DND-41 (cell line): ENCODE measurements around the gene DBNDD2.

ENCODE experiments used
- ATAC-seq: fragments of 200-7000 bp; cut with Tn5 transposase; 3 replicates; pipeline ENCODE4 v1.9.1; 2021; ENCODE audit warnings: low read depth; ENCODE audit not compliant: insufficient read depth
- DNase-seq: peaks from one replicate; pipeline ENCODE4 v3.0.0-alpha.2; 2020
- H2AFZ ChIP-seq: 2 replicates; pipeline ENCODE4 v1.6.0; 2012; ENCODE audit warnings: low read depth, low read length
- H3K27ac ChIP-seq: 2 replicates; pipeline ENCODE4 v1.5.1; 2012; ENCODE audit warnings: low read length, inconsistent platforms
- H3K27me3 ChIP-seq: fragments of 200-600 bp; sonication (generic); 2 replicates; pipeline ENCODE4 v1.6.0; 2012; ENCODE audit warnings: low read length, mild to moderate bottlenecking, inconsistent platforms; ENCODE audit not compliant: insufficient read depth, poor library complexity
- H3K36me3 ChIP-seq: 2 replicates; pipeline ENCODE4 v1.5.1; 2012; ENCODE audit warnings: low read length, inconsistent platforms; ENCODE audit not compliant: insufficient read depth
- H3K4me1 ChIP-seq: 2 replicates; pipeline ENCODE4 v1.5.1; 2012; ENCODE audit warnings: mild to moderate bottlenecking, low read length; ENCODE audit not compliant: insufficient read depth
- H3K4me2 ChIP-seq: 2 replicates; pipeline ENCODE4 v1.6.0; 2012; ENCODE audit warnings: mild to moderate bottlenecking, moderate library complexity, low read length, inconsistent platforms; ENCODE audit not compliant: insufficient read depth
- H3K4me3 ChIP-seq, 2 experiments: fragments of 200-600 bp in 1 of 2; shearing (Covaris generic) in 1 of 2; 2 replicates each; pipeline ENCODE4 v1.5.1; 2012 to 2016; ENCODE audit warnings: inconsistent platforms in 2 of 2, low read length in 2 of 2, mild to moderate bottlenecking in 2 of 2, low read depth in 1 of 2, moderate library complexity in 1 of 2
- H3K79me2 ChIP-seq: 2 replicates; pipeline ENCODE4 v1.6.0; 2012; ENCODE audit warnings: low read length, inconsistent platforms; ENCODE audit not compliant: insufficient read depth
- H3K9ac ChIP-seq: 2 replicates; pipeline ENCODE4 v1.6.0; 2012; ENCODE audit warnings: low read depth, mild to moderate bottlenecking, inconsistent platforms, low read length, moderate library complexity
- H3K9me3 ChIP-seq: 2 replicates; pipeline ENCODE4 v1.5.1; 2012; ENCODE audit warnings: low read length, moderate library complexity, mild to moderate bottlenecking, inconsistent platforms; ENCODE audit not compliant: insufficient read depth, severe bottlenecking
- H4K20me1 ChIP-seq: 2 replicates; pipeline ENCODE4 v1.6.0; 2012; ENCODE audit warnings: low read length; ENCODE audit not compliant: insufficient read depth
- EZH2 ChIP-seq: IDR thresholded peaks from 3 replicates; pipeline ENCODE4 v1.6.1; 2012; ENCODE audit warnings: borderline replicate concordance, low read depth, mild to moderate bottlenecking, moderate library complexity, low read length, inconsistent platforms; ENCODE audit not compliant: severe bottlenecking
- TF ChIP-seq, protein P1 (sequence below): IDR thresholded peaks from 2 replicates; pipeline ENCODE4 v1.5.1; 2012; ENCODE audit warnings: borderline replicate concordance, low read length, moderate library complexity, mild to moderate bottlenecking; ENCODE audit not compliant: poor library complexity, severe bottlenecking; ENCODE audit errors: extremely low read depth

The DBNDD2 gene

DNA sequence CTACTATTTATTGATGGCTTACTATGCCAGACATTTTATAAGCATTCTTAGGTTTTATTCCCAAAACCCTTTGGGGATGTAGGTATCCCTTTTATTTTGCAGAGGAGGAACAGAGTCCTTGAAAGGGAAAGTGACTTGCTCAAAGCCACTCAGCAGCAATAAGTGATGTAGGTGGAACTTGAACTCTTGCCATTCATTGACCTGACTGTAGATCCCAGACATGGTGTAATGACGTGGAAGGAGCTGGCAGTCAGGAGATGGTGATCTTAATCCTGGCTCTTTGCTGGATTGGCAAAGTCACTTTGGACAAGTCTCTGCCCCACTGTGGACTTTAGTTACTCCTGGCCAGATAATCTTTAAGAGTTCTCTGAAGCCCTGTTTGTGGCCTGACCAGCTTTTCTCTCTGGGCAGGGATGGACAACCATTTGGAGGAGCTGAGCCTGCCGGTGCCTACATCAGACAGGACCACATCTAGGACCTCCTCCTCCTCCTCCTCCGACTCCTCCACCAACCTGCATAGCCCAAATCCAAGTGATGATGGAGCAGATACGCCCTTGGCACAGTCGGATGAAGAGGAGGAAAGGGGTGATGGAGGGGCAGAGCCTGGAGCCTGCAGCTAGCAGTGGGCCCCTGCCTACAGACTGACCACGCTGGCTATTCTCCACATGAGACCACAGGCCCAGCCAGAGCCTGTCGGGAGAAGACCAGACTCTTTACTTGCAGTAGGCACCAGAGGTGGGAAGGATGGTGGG lies 1.6 kb downstream of the DBNDD2 start:
- H3K36me3 ChIP-seq, result peaks cover 36% of the 10 kb centered on the region
- H2AFZ ChIP-seq, result no peak overlapping the region
- TF ChIP-seq EZH2, result no peak
- H3K27ac ChIP-seq, result no peak overlapping the region
- H3K9ac ChIP-seq, result no peak overlapping the region
- ATAC-seq (no peak), DNase-seq (no peak)
- H3K79me2 ChIP-seq, result peaks cover 22% of the 10 kb centered on the region
- H3K27me3 ChIP-seq, result no peaks in the 10 kb centered on the region
- H3K4me1 ChIP-seq, result peaks cover 34% of the 10 kb centered on the region
- no peaks in the 10 kb centered on the region for H3K9me3 ChIP-seq
- no peaks in the 10 kb centered on the region for H4K20me1 ChIP-seq
- H3K4me2 ChIP-seq, result no peak overlapping the region
- H3K4me3 ChIP-seq, result no peak overlapping the region

DNA sequence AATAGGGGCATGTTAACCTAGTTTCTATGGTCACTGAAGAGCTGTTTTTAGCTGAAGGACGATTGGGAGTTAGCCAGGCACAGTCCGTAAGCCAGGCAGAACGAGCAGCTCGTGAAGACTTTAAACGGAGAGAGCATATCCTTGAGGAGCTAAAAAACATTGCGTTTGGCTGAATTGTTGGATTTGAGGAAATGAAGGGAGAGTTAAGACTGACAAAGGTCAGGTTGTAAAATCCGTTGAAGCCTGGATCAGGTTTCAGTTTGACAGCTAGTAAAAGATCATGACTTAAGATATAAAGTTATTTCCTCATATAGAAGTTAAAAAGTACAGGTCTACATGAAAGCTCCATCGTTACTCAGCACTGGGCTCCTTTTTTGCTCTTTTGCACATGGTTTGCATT lies 2.8 kb downstream of the DBNDD2 start:
- Histone ChIP-seq H3K4me1 (peaks cover 38% of the 10 kb centered on the region), H3K36me3 (peaks cover 36% of the 10 kb centered on the region), H3K79me2 (peaks cover 26% of the 10 kb centered on the region), H3K9ac (no peak overlapping the region), H4K20me1 (no peaks in the 10 kb centered on the region), H3K4me3 (no peak overlapping the region), H3K27ac (no peak overlapping the region), H3K9me3 (no peaks in the 10 kb centered on the region), H3K27me3 (no peaks in the 10 kb centered on the region), H2AFZ (no peak overlapping the region), H3K4me2 (no peak overlapping the region)
- DNase-seq (no peak), ATAC-seq (no peak)
- TF ChIP-seq EZH2, result no peak
- TF ChIP-seq, protein P1, sequence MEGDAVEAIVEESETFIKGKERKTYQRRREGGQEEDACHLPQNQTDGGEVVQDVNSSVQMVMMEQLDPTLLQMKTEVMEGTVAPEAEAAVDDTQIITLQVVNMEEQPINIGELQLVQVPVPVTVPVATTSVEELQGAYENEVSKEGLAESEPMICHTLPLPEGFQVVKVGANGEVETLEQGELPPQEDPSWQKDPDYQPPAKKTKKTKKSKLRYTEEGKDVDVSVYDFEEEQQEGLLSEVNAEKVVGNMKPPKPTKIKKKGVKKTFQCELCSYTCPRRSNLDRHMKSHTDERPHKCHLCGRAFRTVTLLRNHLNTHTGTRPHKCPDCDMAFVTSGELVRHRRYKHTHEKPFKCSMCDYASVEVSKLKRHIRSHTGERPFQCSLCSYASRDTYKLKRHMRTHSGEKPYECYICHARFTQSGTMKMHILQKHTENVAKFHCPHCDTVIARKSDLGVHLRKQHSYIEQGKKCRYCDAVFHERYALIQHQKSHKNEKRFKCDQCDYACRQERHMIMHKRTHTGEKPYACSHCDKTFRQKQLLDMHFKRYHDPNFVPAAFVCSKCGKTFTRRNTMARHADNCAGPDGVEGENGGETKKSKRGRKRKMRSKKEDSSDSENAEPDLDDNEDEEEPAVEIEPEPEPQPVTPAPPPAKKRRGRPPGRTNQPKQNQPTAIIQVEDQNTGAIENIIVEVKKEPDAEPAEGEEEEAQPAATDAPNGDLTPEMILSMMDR, result no peak

DNA sequence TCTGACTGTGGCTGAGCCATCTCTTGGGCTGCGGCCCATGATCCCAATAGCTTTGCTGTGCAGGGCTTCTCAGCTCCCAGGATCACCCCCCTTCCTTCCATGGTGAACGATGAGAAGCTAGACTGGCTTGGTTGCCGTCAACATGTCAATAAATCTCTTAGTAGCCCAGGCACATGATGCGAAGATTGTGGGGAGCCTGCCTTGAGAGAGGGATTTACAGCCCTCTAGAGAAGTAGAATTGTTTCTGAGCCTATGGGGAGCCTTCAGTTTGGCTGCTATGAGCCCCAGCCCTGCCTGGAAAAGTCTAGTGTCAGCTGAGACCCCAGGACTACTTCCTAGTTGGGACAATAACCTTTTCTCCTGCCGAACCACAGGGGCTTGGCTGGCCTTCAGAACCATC lies 4.6 kb downstream of the DBNDD2 start:
- Histone ChIP-seq H3K27me3 (no peaks in the 10 kb centered on the region), H3K36me3 (peaks cover 40% of the 10 kb centered on the region), H3K9ac (no peak overlapping the region), H3K4me3 (no peak overlapping the region), H2AFZ (no peak overlapping the region), H3K9me3 (no peaks in the 10 kb centered on the region), H3K4me2 (no peak overlapping the region), H3K79me2 (peaks cover 26% of the 10 kb centered on the region), H3K4me1 (peaks cover 35% of the 10 kb centered on the region), H3K27ac (no peak overlapping the region), H4K20me1 (0 out of 2 replicates have a peak, but pooled peaks cover 2% of the 10 kb centered on the region)
- ATAC-seq, result no peak
- TF ChIP-seq, protein P1, result no peak
- no peak for TF ChIP-seq EZH2
- no peak for DNase-seq

DNA sequence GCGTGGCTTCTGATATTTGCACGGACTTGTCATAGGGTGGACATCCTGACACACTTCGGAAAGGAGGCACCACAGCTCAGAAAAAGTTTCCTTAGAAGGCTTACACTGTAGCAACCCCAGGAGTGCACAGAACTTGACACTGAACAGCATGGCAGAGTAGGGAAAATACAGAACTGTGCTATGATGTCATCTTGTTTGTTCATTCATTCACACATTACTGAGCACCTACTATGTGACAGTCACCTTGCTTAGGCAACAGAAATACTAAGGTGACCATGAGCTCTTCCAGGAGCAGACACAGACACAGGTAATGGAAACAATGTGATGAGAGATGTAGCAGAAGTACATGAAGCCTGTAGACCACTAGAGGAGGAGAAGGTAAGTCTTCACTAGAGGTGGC lies 5.4 kb downstream of the DBNDD2 start:
- Histone ChIP-seq H3K9ac (no peak overlapping the region), H3K36me3 (peaks cover 41% of the 10 kb centered on the region), H3K4me1 (peaks cover 35% of the 10 kb centered on the region), H3K79me2 (peaks cover 30% of the 10 kb centered on the region), H4K20me1 (peaks cover 6% of the 10 kb centered on the region; the same call in 1 of the 2 replicates), H2AFZ (no peak overlapping the region), H3K27me3 (no peaks in the 10 kb centered on the region), H3K9me3 (no peaks in the 10 kb centered on the region), H3K27ac (no peak overlapping the region), H3K4me3 (no peak overlapping the region), H3K4me2 (no peak overlapping the region)
- DNase-seq (no peak), ATAC-seq (no peak)
- no peak for TF ChIP-seq EZH2
- TF ChIP-seq, protein P1, result no peak
